Vagina (tissue), 2 donors: Measurements from ENCODE around the gene CCRL2. TPM values are rescaled to one million over a fixed set of nuclear protein-coding genes. Genes with fewer than 3 reads are reported as not detected.

Experiments
- DNase-seq, 2 donors: peaks; one replicate each; pipeline ENCODE4 v3.0.0-alpha.2; 2017; ENCODE audit errors: extremely low spot score in 2 of 2
- H3K27ac ChIP-seq: fragments of 200-600 bp; sonication (generic); one replicate; pipeline ENCODE4 v1.5.1; 2019
- H3K27me3 ChIP-seq: fragments of 200-600 bp; sonication (generic); one replicate; pipeline ENCODE4 v1.5.1; 2019
- H3K36me3 ChIP-seq, 2 donors: fragments of 200-600 bp; sonication (generic); one replicate each; pipeline ENCODE4 v1.5.1; 2017 to 2019
- H3K4me1 ChIP-seq: fragments of 200-600 bp; sonication (generic); one replicate; pipeline ENCODE4 v1.5.1; 2019
- H3K4me3 ChIP-seq, 2 donors: fragments of 200-600 bp; sonication (generic); 1 replicate in 1 of 2; 2 replicates in 1 of 2; pipeline ENCODE4 v1.5.1; 2016 to 2019
- H3K9me3 ChIP-seq: fragments of 200-600 bp; sonication (generic); one replicate; pipeline ENCODE4 v1.5.1; 2019
- CTCF ChIP-seq, 3 experiments: fragments of 450-650 bp in 2 of 3; fragments of 200-600 bp in 1 of 3; sonication (generic) in 1 of 3; IDR thresholded peaks; one replicate each; pipeline ENCODE4 v1.5.1; 2017 to 2019; ENCODE audit warnings: antibody characterized with exemption in 3 of 3, mild to moderate bottlenecking in 2 of 3, moderate library complexity in 2 of 3
- POLR2A ChIP-seq, 2 donors: fragments of 450-650 bp; IDR thresholded peaks; one replicate each; pipeline ENCODE4 v1.6.1; 2017; ENCODE audit warnings: antibody characterized with exemption in 2 of 2, mild to moderate bottlenecking in 2 of 2, moderate library complexity in 2 of 2
- POLR2AphosphoS5 ChIP-seq, 2 donors: sonication (generic); formaldehyde crosslinking; IDR thresholded peaks; one replicate each; pipeline ENCODE4 v1.9.0; 2017; ENCODE audit warnings: antibody characterized with exemption in 2 of 2, mild to moderate bottlenecking in 2 of 2, low read depth in 1 of 2; ENCODE audit not compliant: insufficient read depth in 1 of 2
- intact Hi-C: fragments of 100-400 bp; cut with DNase I; formaldehyde crosslinking; loops from one replicate; pipeline ENCODE4 v1.15.1; 2023
- total RNA-seq: library from RNA; depleted of rRNA; stranded (reverse); fragments of >200 nt; gene quantifications from one replicate; pipeline ENCODE4 v1.2.3, GENCODE V29; 2016

The CCRL2 gene
- total RNA-seq, 1 donor from 2014 or later: not detected

- Histone ChIP-seq H3K27ac (no peak overlapping the region), H3K9me3 (no peaks in the 10 kb centered on the region), H3K4me3 (no peak overlapping the region), H3K4me1 (no peaks in the 10 kb centered on the region), H3K36me3 (no peaks in the 10 kb centered on the region), H3K27me3 (no peaks in the 10 kb centered on the region)
- intact Hi-C loops: no loop called here
- TF ChIP-seq POLR2AphosphoS5 (IDR thresholded peaks at IDR 0.05; ENCODE audit: insufficient read depth in 1 of 2, low read depth in 1 of 2): no peak
- no peak for TF ChIP-seq POLR2A (IDR thresholded peaks at IDR 0.05)
- TF ChIP-seq CTCF (IDR thresholded peaks at IDR 0.05): no peak
- DNase-seq: no peak
These were observed 26.8 kb downstream of the CCRL2 start for GRCh38 chr3:46433841-46434240.

- Histone ChIP-seq H3K4me1 (no peaks in the 10 kb centered on the region), H3K4me3 (no peak overlapping the region), H3K27ac (no peak overlapping the region), H3K27me3 (no peaks in the 10 kb centered on the region), H3K36me3 (no peaks in the 10 kb centered on the region), H3K9me3 (no peaks in the 10 kb centered on the region)
- intact Hi-C loops: no loop called here
- no peak for TF ChIP-seq CTCF (IDR thresholded peaks at IDR 0.05)
- no peak for DNase-seq
These were observed 28.1 kb downstream of the CCRL2 start for GRCh38 chr3:46435081-46435726.

GRCh38 chr3:46438831-46439230 is 31.8 kb downstream of the CCRL2 start:
- DNase-seq: no peak
- H3K27me3 ChIP-seq: no peaks in the 10 kb centered on the region
- intact Hi-C loops: no loop called here
- H3K9me3 ChIP-seq: no peaks in the 10 kb centered on the region
- no peak overlapping the region for H3K4me3 ChIP-seq
- H3K36me3 ChIP-seq: no peaks in the 10 kb centered on the region
- no peaks in the 10 kb centered on the region for H3K4me1 ChIP-seq
- TF ChIP-seq POLR2A (IDR thresholded peaks at IDR 0.05) (no peak), POLR2AphosphoS5 (IDR thresholded peaks at IDR 0.05; ENCODE audit: insufficient read depth in 1 of 2, low read depth in 1 of 2) (no peak), CTCF (IDR thresholded peaks at IDR 0.05) (no peak)
- no peak overlapping the region for H3K27ac ChIP-seq

- Histone ChIP-seq H3K4me1 (no peaks in the 10 kb centered on the region), H3K4me3 (no peak overlapping the region), H3K27ac (no peak overlapping the region), H3K27me3 (no peaks in the 10 kb centered on the region), H3K9me3 (no peaks in the 10 kb centered on the region), H3K36me3 (no peaks in the 10 kb centered on the region)
- intact Hi-C loops: no loop called here
- DNase-seq: no peak
- no peak for TF ChIP-seq CTCF (IDR thresholded peaks at IDR 0.05)
These were observed 33.7 kb downstream of the CCRL2 start for GRCh38 chr3:46440531-46441294.
